HL-60/S4 treated with phorbol 12-myristate 13-acetate at 8.2 ng/mL for 4 days and 3 days (cell line): ENCODE measurements around the gene TANGO6.

ENCODE experiments used
- in situ Hi-C: fragments of 300-500 bp; cut with MboI; formaldehyde crosslinking; loops from 2 replicates; pipeline ENCODE4 v1.15.0; 2022; ENCODE audit warnings: low sequenced_read_pairs

The TANGO6 gene

DNA sequence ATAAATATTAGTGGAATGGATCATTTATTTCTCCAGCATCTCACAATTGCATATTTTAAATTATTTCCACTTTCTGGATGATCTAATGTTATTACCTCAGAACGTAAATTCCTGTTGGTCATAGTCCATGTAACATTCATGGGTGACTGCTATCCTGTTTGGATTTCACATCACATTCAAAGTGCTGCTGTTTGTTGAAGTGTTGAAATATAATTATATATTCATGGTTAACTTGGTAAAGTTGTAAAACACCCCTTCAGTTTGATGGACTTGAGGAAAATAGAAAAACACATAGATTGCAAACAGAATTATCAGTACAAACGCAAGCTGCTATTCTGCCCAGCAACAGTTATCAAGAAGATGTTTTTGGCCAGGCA lies 59.6 kb downstream of the TANGO6 start:
- in situ Hi-C loops: loop anchor here (10.0 kb wide), 1 partner anchor 222 kb away; no protein-coding TSS in a partner anchor

GRCh38 chr16:68907297-68907696 lies 64.0 kb downstream of the TANGO6 start:
- in situ Hi-C loops: loop anchor here (10.0 kb wide), 1 partner anchor 218 kb away; no protein-coding TSS in a partner anchor

- in situ Hi-C loops: loop anchor here (10.0 kb wide), 1 partner anchor 217 kb away; no protein-coding TSS in a partner anchor
Measured at GRCh38 chr16:68907781-68908181, 64.5 kb downstream of the TANGO6 start.

DNA sequence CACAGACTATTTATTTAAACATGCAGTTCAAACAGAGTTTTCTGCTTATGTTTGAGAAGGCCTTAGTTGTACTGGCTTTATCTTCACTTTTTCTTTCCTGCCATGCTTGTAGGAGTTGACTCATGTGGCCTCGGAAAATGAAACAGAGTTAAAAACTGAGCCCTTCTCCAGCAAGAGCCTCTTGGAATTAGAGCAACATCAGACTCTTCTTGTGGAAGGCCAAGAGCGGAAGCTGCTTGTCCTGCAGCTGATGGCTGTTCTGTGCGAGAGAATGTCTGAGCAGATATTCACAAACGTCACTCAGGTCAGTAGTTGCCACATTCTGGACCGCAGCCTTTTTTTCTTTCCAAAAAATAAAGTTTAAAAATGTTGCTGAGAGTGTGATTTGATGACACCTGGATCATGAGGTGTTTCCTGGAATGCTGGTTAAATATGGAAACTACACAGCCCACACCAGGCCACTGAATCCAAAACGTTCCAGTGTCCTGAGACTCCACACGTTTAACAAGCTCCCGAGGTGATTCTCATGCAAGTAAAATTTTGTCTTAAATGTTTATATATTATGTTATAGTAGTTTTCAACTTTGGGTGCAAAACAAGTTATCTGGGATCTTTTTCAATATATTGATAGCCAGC lies 65.9 kb downstream of the TANGO6 start:
- in situ Hi-C loops: loop anchor here (10.0 kb wide), 1 partner anchor 216 kb away; no protein-coding TSS in a partner anchor

DNA sequence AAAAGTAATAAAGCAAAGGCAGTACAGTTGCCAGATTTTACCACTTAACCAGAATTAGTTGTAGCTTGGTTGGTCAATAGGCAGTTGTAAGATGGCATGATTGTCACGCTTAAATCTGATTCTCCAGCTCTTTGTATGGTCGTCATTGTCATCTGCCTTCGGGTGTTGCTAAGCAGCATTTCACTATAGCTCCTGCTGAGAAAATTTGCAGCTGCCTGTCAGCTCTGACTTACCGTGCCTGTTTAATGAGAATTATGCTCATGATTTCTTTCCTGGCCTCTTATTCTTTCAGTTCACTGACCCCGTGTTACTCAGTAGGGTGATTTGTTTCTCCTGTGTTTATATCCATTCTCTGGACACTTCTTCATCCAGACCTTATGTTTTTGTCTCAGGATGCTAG lies 66.7 kb downstream of the TANGO6 start:
- in situ Hi-C loops: no loop called here

DNA sequence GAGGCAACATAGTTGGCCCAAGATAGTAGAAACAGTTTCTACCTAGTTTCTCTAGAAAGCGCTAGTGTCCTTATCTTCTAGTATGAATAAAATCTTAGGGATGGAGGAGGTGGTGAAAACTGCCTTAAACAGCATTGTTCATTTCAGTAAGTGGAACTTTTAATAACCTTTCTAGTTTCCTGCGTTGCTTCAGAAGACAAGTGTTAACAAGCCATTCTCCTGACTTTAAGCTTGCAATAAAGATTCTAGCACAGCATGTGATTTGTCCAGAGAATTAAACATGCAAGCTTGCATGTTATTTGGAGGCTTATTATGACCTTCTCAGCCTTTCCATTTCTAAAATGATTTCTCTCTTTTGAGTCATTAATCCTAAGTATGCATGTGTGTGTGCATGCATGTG lies 72.3 kb downstream of the TANGO6 start:
- in situ Hi-C loops: no loop called here

- in situ Hi-C loops: no loop called here
Measured at GRCh38 chr16:68917541-68917940, 74.2 kb downstream of the TANGO6 start.

GRCh38 chr16:68920349-68920748 lies 77.0 kb downstream of the TANGO6 start:
- in situ Hi-C loops: no loop called here

DNA sequence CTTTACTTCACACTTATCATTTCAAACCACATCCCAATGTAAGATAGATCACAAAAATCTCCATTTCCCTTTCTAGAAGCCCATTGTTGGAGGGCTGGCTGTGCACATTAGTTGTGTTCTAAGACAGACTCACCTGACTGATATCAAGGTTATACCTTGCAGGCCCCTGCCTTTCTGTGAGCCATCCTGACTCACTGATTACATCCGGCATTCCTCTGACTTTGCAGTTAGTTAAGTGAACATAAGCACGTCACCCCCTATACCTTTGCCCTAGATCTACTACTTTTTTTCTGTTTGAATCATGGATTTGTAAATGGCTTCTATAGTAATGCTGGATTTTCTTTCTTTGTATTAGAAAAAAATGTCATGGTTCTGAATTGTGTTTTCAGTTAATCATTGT lies 78.3 kb downstream of the TANGO6 start:
- in situ Hi-C loops: no loop called here

GRCh38 chr16:68923116-68923515 lies 79.8 kb downstream of the TANGO6 start:
- in situ Hi-C loops: no loop called here

GRCh38 chr16:68927018-68927417 lies 83.7 kb downstream of the TANGO6 start:
- in situ Hi-C loops: no loop called here

DNA sequence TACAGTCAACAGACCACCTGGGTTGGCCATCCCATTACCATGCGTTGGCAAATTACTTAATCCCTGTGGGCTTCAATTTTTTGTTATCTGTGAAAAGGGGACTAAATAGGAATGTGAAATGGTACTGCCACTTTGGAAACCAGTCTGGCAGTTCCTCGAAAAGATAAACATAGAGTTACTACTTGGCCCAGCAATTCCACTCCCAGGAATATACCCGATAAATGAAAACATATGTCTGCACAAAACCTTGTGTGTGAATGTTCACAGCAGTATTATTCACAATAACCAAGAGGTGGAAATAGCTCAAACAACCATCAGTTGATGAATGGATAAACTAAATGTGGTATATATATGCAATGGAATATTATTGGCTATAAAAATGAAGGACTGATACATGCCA lies 87.9 kb downstream of the TANGO6 start:
- in situ Hi-C loops: no loop called here

DNA sequence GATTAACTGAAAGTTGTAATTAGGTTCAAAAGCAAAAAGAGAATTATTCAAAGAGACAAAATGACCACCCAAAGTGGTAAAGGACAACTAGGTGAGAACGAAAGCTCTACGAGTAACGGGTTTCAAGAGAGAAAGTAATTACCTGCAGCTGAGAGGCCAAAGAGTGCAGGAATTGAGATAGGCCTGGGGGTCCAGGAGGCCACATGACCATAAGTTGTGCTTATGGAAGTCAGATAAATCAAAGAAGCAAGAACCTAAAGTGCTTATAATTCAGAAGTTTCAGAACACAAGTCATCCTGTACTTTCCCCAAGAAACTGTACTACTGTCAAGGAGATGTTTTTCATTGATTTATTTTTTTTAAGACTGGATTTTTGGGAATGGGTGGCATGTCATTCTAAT lies 91.1 kb downstream of the TANGO6 start:
- in situ Hi-C loops: no loop called here

- in situ Hi-C loops: no loop called here
Measured at GRCh38 chr16:68935008-68935407, 91.7 kb downstream of the TANGO6 start.

GRCh38 chr16:68936736-68937631 lies 93.7 kb downstream of the TANGO6 start:
- in situ Hi-C loops: no loop called here

- in situ Hi-C loops: no loop called here
Measured at GRCh38 chr16:68939692-68940320, 96.5 kb downstream of the TANGO6 start.

DNA sequence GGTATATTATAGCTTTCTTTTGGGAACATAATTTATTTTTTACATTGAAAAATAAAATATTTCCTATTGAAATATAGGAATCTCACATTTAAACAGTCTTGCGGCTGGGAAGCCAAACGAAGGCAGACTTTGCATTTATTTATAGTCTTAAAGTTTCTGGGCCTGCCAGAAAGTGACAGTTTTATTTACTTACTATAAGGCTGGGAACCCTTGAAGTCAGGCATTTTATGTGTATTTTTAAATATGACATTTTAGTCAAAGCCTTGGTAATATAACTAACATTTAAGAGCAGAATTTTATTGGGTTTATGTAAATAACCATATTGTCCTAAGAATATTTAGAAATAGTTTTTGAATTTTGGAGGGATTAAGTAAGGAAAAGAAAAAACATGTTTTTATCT lies 97.5 kb downstream of the TANGO6 start:
- in situ Hi-C loops: no loop called here

- in situ Hi-C loops: no loop called here
Measured at GRCh38 chr16:68943961-68944360, 100.6 kb downstream of the TANGO6 start.

GRCh38 chr16:68948230-68948910 lies 105.0 kb downstream of the TANGO6 start:
- in situ Hi-C loops: no loop called here

DNA sequence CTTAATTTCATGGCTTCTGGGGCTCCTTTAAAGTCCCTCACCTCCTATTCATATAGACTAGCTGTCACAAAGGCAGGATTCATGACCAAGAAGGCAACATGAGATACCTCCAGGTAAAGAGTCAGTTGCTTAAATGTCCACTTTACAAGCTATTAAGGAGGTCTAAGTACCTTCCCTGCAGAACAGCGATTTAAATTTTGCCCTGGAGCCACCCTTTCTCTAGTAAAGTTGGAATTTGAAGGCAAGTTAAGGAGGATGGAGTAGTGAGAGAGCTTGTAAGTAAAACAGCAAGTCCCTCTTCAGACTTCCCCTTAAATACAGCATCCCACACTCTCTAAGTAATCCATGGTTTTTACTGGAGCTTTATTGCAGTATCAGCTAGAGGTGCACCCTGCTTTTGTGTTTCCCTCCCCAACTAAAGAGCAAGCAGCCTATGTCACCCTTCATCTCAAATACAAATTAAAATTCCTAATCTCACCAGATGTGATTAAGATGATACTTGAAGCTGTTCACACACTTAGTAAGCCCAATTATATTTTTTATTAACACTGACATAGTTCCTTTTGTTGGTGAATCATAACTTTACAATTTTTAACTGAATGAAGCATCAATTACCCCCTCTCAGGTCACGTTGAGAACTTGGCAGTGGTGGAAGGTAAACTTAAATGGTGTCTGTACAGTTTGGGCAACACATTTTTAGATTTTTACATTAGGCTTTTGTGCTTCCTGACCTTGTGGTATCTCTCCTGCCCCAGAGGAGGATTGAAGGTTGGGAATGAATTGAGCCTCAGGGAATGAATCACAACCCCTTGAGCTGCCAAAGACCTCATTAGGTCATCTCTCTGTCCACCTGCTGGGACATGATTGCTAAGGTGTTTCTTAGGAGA lies 108.9 kb downstream of the TANGO6 start:
- in situ Hi-C loops: no loop called here
